Stimulated activated effector memory CD8-positive, alpha-beta T cell treated with anti-CD3 and anti-CD28 coated beads, Interleukin-12 subunit alpha, Interleukin-12 subunit beta, amount 100 ng/mL, for 72 hours (primary cell): ENCODE data around the gene SPAG7.

Experiments
- ATAC-seq: fragments of 150-1000 bp; cut with Tn5 transposase; 2 replicates; pipeline ENCODE4 v1.10.0; 2021
- DNase-seq, 2 donors: peaks; one replicate each; pipeline ENCODE4 v3.0.0; 2021 to 2022; ENCODE audit warnings: low spot score in 2 of 2
- H3K27ac Mint-ChIP-seq: one replicate; pipeline ENCODE4 v1.8.0; 2022; ENCODE audit warnings: mild to moderate bottlenecking, mixed read lengths
- H3K36me3 Mint-ChIP-seq: one replicate; pipeline ENCODE4 v1.8.0; 2022; ENCODE audit warnings: mild to moderate bottlenecking, mixed read lengths
- H3K4me1 Mint-ChIP-seq: one replicate; pipeline ENCODE4 v1.8.0; 2022; ENCODE audit warnings: mixed read lengths
- H3K4me3 Mint-ChIP-seq: one replicate; pipeline ENCODE4 v1.8.0; 2022; ENCODE audit warnings: mild to moderate bottlenecking, mixed read lengths
- H3K9me3 Mint-ChIP-seq: one replicate; pipeline ENCODE4 v1.8.0; 2022; ENCODE audit warnings: mixed read lengths

SPAG7 gene

DNA sequence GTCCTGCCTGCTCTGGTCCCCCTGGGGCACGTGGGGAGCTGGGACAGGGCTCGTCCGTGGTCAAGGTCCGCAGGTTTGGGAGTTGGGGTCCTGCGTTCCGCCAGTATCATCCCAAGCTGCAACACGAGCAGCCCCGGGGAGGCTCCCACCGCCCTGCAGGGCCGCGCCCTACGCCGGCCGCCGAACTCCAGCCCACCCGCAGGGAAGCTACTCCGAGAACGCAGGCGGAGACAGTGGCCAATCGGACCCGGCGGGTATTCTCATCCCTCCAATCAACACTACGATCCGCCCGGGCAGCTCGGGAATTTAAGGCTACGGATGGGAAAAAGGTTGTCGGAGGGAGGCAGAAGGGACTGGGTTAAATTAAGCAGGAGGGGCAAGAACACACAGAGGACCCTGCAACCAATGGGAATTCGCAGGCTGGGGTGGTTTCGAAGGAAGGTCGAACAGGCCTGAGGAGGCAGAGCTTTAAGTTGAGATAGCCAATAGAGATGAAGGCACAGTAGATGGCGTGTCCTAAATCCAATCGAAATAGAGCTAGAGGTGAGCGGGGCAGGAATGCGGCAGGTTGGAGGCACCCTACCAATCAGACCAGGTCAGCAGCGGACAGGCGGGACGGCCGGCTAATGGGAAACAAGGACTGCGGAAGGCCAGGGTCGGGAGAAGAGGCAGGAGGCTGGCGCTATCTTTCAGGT, 626 bp downstream of the SPAG7 start:
- ATAC-seq (peak; percentile 81), DNase-seq (no peak)
- Mint-ChIP-seq H3K36me3 (peaks cover 8% of the 10 kb centered on the region), H3K4me1 (peaks cover 16% of the 10 kb centered on the region), H3K27ac (no peak overlapping the region), H3K4me3 (no peak overlapping the region), H3K9me3 (no peaks in the 10 kb centered on the region)

DNA sequence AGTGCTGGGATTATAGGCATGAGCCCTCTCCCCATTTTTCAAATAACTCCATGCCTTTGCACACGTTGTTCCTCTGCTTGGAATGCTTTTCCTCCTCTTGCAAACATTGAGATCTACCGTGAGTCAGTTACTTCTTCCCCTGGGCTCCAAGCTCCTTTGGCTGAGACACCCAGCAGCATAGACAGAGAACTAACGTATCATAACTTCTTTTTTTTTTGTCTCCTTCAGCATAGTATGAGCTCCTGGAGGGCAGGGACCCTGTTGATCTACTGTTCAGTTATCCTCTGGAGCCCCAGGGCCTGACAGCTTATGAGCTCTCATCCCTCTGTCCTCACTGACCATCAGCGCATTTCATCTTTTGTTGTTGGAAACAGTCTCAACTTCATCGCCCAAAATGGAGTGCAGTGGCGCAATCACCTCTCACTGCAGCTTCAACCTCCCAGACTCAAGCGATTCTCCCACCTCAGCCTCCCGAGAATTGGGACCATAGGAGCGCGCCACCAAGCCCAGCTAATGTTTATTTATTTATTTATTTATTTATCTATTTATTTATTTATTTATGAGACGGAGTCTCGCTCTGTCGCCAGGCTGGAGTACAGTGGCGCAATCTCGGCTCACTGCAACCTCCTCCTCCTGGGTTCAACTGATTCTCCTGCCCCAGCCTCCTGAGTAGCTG, 2.2 kb downstream of the SPAG7 start:
- Mint-ChIP-seq H3K4me3 (no peak overlapping the region), H3K36me3 (peaks cover 22% of the 10 kb centered on the region), H3K9me3 (no peaks in the 10 kb centered on the region), H3K27ac (no peak overlapping the region), H3K4me1 (peaks cover 19% of the 10 kb centered on the region)
- ATAC-seq (no peak), DNase-seq (no peak)

DNA sequence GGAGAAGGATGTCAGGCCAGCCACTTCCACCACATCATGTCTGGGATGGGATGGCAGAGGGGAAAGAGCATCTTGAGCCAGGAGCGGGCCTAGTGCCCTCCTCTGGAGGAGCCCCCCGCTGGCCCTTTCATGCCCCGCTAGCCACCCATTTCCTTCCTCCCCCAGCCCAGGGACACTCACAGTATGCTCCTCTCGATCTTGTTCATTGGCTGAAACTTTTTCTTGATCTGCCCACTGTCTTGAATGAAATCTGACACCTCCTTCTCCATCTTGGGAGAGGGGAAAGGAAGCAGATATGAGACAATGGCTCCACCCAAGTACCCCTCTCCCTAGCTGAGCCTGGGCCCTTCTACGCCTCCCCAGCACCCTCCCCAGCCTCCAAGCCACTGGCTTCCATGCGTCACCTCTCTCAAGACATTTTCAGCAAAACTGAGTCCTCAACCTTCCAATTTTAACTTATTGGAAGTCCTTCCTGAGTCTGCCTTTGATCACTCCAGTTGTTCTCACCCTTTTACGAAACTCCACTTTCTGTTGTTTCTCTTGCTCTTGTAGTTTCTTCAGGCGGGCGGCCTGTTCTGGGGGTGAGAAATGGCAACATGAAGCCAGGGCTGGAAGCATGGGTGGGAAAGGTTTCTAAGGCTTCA, 7.2 kb downstream of the SPAG7 start:
- Mint-ChIP-seq H3K36me3 (peaks cover 43% of the 10 kb centered on the region), H3K4me3 (no peak overlapping the region), H3K27ac (peak overlapping the region; percentile 16), H3K9me3 (no peaks in the 10 kb centered on the region), H3K4me1 (peaks cover 11% of the 10 kb centered on the region)
- ATAC-seq: no peak
- DNase-seq: no peak

DNA sequence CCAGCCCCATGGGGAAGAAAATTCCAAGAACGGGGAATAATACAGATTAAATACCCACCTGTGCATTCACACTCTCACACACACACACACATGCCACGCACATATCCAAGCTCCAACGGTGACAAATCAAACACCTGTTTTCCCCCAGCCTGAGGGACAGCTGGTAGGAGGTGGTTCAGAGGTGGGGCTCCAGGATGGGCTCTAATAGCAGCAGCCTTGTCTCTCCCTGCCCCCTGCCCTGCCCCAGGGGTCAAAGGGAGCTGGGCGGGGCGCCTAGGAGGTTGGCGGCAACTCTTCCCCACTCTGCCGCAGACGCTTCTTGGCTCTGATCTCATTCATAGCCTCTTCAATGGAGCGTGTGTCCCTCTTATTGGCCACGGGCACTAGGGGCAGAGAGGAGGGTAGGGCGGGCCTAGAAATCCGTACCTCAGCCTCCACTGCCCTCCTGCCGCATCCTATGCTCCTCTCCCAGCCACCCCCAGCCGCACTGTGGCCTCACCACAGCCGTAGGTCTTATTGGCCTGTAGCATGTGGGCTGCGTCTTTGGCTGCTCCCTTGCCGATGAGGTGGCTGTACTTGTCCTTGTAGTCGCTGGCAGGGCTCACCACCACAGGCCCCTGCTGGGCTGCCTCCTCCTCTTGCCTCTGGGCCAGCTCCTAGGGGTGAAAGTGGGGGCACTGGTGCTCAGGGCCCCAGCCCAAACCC, 8.2 kb downstream of the SPAG7 start:
- DNase-seq (no peak), ATAC-seq (peak; percentile 11)
- peak overlapping the region; percentile 83 for H3K27ac Mint-ChIP-seq
- H3K4me3 Mint-ChIP-seq: no peak overlapping the region
- H3K4me1 Mint-ChIP-seq: peaks cover 6% of the 10 kb centered on the region
- peaks cover 43% of the 10 kb centered on the region for H3K36me3 Mint-ChIP-seq
- H3K9me3 Mint-ChIP-seq: no peaks in the 10 kb centered on the region

DNA sequence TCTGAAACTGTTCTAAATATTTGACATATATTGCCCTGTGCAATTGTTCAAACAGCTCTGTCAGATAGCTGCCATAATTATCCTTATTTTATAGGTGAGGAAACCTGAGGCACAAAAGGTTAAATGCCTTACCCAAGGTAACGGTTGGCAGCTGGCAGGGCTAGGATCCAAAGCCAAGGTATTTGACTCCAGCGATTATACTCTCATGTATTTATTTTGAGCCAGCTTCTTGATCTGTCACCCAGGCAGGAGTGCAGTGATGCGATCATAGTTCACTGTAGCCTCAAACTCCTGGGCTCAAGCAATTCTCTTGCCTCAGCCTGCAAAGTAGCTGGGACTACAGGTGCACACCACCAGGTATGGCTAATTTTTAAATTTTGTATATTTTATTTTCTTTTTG, 9.5 kb downstream of the SPAG7 start:
- no peak overlapping the region for H3K4me3 Mint-ChIP-seq
- DNase-seq: no peak
- H3K36me3 Mint-ChIP-seq: peaks cover 37% of the 10 kb centered on the region
- H3K9me3 Mint-ChIP-seq: no peaks in the 10 kb centered on the region
- no peak overlapping the region for H3K27ac Mint-ChIP-seq
- no peak for ATAC-seq
- peaks cover 6% of the 10 kb centered on the region for H3K4me1 Mint-ChIP-seq

DNA sequence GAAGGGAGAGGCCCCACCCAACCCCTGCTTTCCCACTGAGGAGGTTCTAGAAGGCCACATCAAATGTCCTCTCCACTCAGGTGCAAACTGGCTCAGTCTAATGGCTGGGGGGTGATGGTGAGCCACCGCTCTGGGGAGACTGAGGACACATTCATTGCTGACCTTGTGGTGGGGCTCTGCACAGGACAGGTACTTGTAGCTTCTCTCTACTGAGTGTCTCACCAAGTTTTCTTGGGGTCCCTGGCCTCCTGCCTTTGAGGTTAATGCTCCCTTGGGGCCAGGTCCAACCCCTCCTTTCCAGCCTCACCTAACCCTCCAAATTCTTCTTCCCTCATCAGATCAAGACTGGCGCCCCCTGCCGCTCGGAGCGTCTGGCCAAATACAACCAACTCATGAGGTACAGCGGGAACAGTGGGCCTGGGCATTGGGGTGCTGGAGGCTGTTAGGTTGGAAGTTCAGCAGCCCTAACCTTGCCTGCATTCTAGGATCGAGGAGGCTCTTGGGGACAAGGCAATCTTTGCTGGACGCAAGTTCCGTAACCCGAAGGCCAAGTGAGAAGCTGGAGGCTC, 11.0 kb downstream of the SPAG7 start:
- H3K36me3 Mint-ChIP-seq: peaks cover 32% of the 10 kb centered on the region
- no peaks in the 10 kb centered on the region for H3K9me3 Mint-ChIP-seq
- DNase-seq: no peak
- H3K4me3 Mint-ChIP-seq: no peak overlapping the region
- peak overlapping the region; percentile 45 for H3K27ac Mint-ChIP-seq
- ATAC-seq: peak; percentile 31
- peaks cover 10% of the 10 kb centered on the region for H3K4me1 Mint-ChIP-seq

DNA sequence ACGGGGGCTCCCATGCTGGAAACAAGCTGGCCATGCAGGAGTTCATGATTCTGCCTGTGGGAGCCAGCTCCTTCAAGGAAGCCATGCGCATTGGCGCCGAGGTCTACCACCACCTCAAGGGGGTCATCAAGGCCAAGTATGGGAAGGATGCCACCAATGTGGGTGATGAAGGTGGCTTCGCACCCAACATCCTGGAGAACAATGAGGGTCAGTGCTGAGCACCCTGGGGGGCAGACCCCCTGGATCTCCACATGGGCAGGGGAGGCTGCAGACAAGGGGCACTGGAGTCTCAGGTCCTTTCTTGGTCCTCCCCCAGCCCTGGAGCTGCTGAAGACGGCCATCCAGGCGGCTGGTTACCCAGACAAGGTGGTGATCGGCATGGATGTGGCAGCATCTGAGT, 12.5 kb downstream of the SPAG7 start:
- ATAC-seq: no peak
- peaks cover 19% of the 10 kb centered on the region for H3K4me1 Mint-ChIP-seq
- peaks cover 25% of the 10 kb centered on the region for H3K36me3 Mint-ChIP-seq
- no peak for DNase-seq
- H3K9me3 Mint-ChIP-seq: no peaks in the 10 kb centered on the region
- no peak overlapping the region for H3K4me3 Mint-ChIP-seq
- no peak overlapping the region for H3K27ac Mint-ChIP-seq

DNA sequence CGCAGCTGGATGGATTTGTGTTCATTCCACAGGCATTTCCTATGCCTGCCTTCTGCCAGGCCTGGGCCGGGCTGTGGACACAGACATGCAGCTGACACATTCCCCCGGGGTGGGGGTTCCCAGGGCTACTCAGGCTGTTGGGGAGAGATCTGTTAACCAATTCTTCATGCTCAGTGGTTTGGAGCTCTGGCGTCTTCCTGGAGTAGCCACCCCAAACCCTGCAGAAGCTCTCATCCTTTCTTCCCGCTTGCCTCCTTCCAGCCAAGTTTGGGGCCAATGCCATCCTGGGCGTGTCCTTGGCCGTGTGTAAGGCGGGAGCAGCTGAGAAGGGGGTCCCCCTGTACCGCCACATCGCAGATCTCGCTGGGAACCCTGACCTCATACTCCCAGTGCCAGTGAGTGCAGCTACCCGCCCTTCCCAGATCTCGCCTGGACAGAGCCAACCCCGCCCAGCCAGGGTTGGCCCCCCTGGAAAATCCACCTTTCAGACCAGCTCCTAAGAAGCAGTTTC, 14.1 kb downstream of the SPAG7 start:
- ATAC-seq (no peak), DNase-seq (no peak)
- H3K9me3 Mint-ChIP-seq: no peaks in the 10 kb centered on the region
- no peak overlapping the region for H3K4me3 Mint-ChIP-seq
- peaks cover 22% of the 10 kb centered on the region for H3K4me1 Mint-ChIP-seq
- peaks cover 20% of the 10 kb centered on the region for H3K36me3 Mint-ChIP-seq
- H3K27ac Mint-ChIP-seq: no peak overlapping the region

DNA sequence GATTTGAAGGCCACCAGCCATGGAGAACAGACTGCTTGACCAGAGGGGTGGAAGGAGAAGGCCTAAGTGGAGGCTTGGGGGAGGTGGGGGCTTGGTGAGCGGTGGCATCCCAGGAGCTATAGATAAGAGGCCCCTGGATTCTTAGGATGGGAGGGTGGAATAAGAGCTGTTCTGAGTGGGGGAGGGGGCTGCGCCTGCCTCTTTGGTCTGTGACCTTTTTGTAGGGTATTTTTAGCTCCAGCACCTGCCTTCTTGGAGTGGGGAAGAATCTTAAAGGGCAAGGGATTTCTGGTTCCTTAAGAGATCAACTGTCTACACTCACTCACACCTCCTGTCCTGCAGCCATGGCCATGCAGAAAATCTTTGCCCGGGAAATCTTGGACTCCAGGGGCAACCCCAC, 16.1 kb downstream of the SPAG7 start:
- H3K9me3 Mint-ChIP-seq: no peaks in the 10 kb centered on the region
- DNase-seq: no peak
- H3K27ac Mint-ChIP-seq: peak overlapping the region; percentile 99

DNA sequence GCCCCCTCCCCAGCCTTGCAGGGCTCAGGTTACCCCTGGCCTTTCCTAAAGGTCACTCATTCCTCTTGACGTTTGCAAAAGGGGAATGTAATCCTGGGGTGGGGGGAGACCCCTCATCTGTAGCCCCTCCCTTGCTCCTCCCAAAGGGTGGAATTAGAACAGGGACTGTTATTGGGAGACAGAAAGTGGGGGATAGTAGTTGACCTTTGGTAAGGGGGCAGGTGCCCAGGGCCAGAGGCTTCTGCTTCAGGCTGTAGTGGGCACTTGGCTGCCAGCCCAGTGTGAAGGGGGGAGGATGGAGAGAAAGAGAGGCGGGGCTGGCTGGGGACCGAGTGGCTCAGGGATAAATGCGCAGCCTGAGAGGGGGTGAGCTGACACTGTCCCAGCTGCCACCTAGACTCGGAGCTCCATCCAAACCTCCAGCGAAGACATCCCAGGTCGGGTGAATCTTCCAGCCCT, 16.8 kb downstream of the SPAG7 start, which contains the start of gene ENO3:
ENO3 (plus strand) TSS at position 374 of the 459 bp plus-strand sequence. CDS start 711 bp downstream, outside the sequence.
- Mint-ChIP-seq H3K4me1 (peaks cover 37% of the 10 kb centered on the region), H3K36me3 (peaks cover 41% of the 10 kb centered on the region), H3K27ac (peak within 1 kb of the TSS; percentile 99), H3K9me3 (no peaks in the 10 kb centered on the region), H3K4me3 (peak within 1 kb of the TSS; percentile 93)
- DNase-seq (no peak), ATAC-seq (no peak)

More for the DNA sequence above, 16.1 kb downstream of the SPAG7 start:
- peaks cover 34% of the 10 kb centered on the region for H3K36me3 Mint-ChIP-seq
- peak overlapping the region; percentile 93 for H3K4me3 Mint-ChIP-seq
- H3K4me1 Mint-ChIP-seq: peaks cover 31% of the 10 kb centered on the region
- no peak for ATAC-seq

DNA sequence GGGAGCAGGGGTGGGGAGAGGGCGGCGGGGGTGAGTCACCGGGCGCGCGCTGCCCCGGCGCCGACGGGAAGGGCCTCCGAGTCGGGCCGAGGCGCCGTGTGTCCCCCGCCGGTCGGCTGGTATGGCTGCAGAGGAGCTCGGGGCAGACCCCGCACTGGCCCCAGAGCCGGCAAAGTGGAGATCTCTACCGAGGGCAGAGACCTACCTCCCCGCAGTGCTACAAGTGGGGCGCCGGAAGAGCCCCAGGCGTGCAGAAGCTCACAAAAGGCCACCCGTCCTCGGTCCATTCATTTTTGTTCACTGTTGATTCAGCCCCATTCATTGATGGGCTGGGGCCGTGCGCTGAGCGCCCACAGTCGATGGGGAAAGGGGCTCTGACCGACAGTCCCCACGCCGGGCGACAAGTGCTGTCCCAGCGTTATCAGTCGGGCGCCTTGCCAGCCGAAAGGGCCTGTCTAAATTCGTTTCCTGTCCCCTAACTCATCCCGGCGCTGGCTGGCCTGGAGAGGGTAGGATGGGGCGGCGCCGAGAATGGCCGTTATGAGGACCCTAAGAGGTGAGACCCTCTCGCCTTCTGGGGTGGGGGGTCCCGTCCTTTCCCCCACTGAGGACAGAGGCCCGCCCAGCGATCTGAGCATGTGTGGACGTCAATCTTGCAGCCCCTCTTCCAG, 17.4 kb downstream of the SPAG7 start:
- H3K36me3 Mint-ChIP-seq: peaks cover 46% of the 10 kb centered on the region
- DNase-seq (no peak), ATAC-seq (peak; percentile 23)
- H3K27ac Mint-ChIP-seq: peak overlapping the region; percentile 99
- H3K9me3 Mint-ChIP-seq: no peaks in the 10 kb centered on the region
- H3K4me3 Mint-ChIP-seq: peak overlapping the region; percentile 93
- H3K4me1 Mint-ChIP-seq: peaks cover 42% of the 10 kb centered on the region

DNA sequence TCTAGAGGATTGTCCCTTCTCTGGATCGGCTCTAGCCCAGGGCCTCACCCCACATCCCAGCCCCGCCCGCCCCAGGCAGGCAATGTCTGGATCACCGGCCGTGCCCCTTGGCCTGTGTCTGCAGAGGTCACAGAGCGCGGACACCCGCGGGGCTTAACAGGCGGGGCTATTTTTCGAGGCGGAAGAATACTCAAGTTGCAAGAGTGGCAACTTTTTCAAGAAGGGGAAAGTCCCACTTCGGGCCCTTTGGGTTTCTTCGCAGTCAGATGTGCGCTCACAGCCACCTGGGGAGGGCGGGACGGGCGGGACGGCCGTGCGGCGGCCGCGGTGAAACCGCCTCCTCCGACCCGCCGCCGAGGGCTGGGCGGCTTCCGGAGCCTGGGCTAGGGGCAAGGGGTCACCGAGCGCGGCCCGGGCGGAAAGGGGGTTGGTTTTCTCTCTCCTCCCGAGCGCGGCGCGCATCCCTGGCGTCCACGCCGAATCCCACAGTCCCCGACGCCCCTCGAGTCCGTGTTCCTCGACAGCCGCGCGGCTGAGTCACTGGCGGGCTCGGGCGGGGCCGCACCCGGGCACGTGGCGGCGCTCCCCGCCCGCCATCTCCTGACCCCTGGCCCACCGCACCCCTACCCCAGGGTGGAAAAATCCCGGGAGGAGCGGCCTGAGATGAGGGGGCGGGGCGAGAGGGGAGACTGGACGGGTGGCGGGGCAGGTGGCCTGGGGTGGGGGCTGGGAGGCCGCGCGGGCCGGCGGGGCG, 18.1 kb downstream of the SPAG7 start:
- H3K4me1 Mint-ChIP-seq: peaks cover 50% of the 10 kb centered on the region
- H3K4me3 Mint-ChIP-seq: peak overlapping the region; percentile 93
- ATAC-seq (peak; percentile 57), DNase-seq (peak; percentile 67 to 91)
- H3K9me3 Mint-ChIP-seq: no peaks in the 10 kb centered on the region
- H3K36me3 Mint-ChIP-seq: peaks cover 54% of the 10 kb centered on the region
- H3K27ac Mint-ChIP-seq: peak overlapping the region; percentile 99

DNA sequence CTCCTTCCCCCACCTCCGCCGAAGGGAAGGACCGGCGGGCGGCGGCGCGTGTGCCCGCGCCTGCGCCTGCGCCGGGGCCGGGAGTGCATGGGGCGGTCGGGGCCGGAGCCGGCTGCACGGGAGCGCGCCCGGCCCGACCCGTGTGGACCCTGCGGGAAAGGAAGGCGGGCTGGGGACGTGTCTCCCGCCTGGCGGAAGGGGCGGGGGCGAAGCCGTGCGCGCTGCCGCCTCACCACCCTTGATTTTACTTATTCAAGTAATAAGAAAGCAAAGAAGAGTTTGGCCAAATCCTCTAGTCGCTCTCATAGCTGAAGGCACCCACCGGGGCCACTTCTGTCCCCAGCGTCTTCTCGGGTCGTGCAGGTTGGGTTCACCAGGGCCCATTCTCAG, 18.7 kb downstream of the SPAG7 start:
- Mint-ChIP-seq H3K4me1 (peaks cover 55% of the 10 kb centered on the region), H3K36me3 (peaks cover 59% of the 10 kb centered on the region), H3K9me3 (no peaks in the 10 kb centered on the region), H3K27ac (peak overlapping the region; percentile 99), H3K4me3 (peak overlapping the region; percentile 93)
- DNase-seq (peak; percentile 59 to 92), ATAC-seq (peak; percentile 60)
